WTC11 (cell line): Measurements from ENCODE around the gene PHKG2. TPM values are rescaled to one million over a fixed set of nuclear protein-coding genes. Genes with fewer than 3 reads are reported as not detected.

Experiments used
- ATAC-seq: fragments of 200-7000 bp; cut with Tn5 transposase; 2 replicates; pipeline ENCODE4 v1.10.0; 2021; ENCODE audit warnings: mild to moderate bottlenecking, moderate library complexity
- CTCF ChIA-PET: fragments of 300-600 bp; sonication (Branson Sonifier 250); formaldehyde crosslinking; loops from one replicate; lab custom pipeline; 2021; ENCODE audit warnings: antibody characterized with exemption; lab: Charles Lee
- POLR2A ChIA-PET: fragments of 350-600 bp; sonication (Branson Sonifier 250); formaldehyde crosslinking; loops from one replicate; lab custom pipeline; 2021; ENCODE audit warnings: antibody characterized with exemption; lab: Charles Lee
- DNase-seq: peaks from one replicate; pipeline ENCODE4 v3.0.0; 2021; ENCODE audit warnings: low spot score
- H3K27ac Mint-ChIP-seq: 2 replicates; pipeline ENCODE4 v1.8.0; 2021; ENCODE audit warnings: mixed read lengths
- H3K27me3 Mint-ChIP-seq: 2 replicates; pipeline ENCODE4 v1.8.0; 2021; ENCODE audit warnings: low read depth, mild to moderate bottlenecking, moderate library complexity, mixed read lengths
- H3K36me3 Mint-ChIP-seq: 2 replicates; pipeline ENCODE4 v1.8.0; 2021; ENCODE audit warnings: mixed read lengths
- H3K4me1 Mint-ChIP-seq: 2 replicates; pipeline ENCODE4 v1.8.0; 2022; ENCODE audit warnings: mixed read lengths
- H3K4me3 Mint-ChIP-seq: 2 replicates; pipeline ENCODE4 v1.8.0; 2021; ENCODE audit warnings: mild to moderate bottlenecking, moderate library complexity, mixed read lengths
- H3K9me3 Mint-ChIP-seq: 2 replicates; pipeline ENCODE4 v1.8.0; 2021; ENCODE audit warnings: mixed read lengths
- ATF1 ChIP-seq: sonication (generic); formaldehyde crosslinking; IDR thresholded peaks from 2 replicates; pipeline ENCODE4 v1.8.1; 2023; ENCODE audit warnings: mild to moderate bottlenecking, moderate library complexity, missing genetic modification reagents
- ATF6 ChIP-seq: sonication (generic); formaldehyde crosslinking; IDR thresholded peaks from 2 replicates; pipeline ENCODE4 v1.8.1; 2023; ENCODE audit warnings: mild to moderate bottlenecking, missing genetic modification reagents
- ELF4 ChIP-seq: sonication (generic); formaldehyde crosslinking; IDR thresholded peaks from 2 replicates; pipeline ENCODE4 v1.8.1; 2022; ENCODE audit warnings: low read depth, mild to moderate bottlenecking, moderate library complexity, missing genetic modification reagents
- EMX1 ChIP-seq: fragments of 250-450 bp; sonication (Bioruptor Pico); IDR thresholded peaks from 2 replicates; pipeline ENCODE4 v1.8.0; 2021; ENCODE audit warnings: mild to moderate bottlenecking
- GTF2I ChIP-seq: fragments of 250-450 bp; sonication (Bioruptor Pico); conservative IDR thresholded peaks from 2 replicates; pipeline ENCODE4 v1.4.0; 2021; ENCODE audit warnings: mild to moderate bottlenecking
- KAT7 ChIP-seq: sonication (generic); formaldehyde crosslinking; IDR thresholded peaks from 2 replicates; pipeline ENCODE4 v1.8.1; 2023; ENCODE audit warnings: missing genetic modification reagents, mild to moderate bottlenecking, borderline replicate concordance
- NR1H2 ChIP-seq: sonication (generic); formaldehyde crosslinking; IDR thresholded peaks from 2 replicates; pipeline ENCODE4 v1.9.0; 2021; ENCODE audit warnings: mild to moderate bottlenecking, moderate library complexity, missing genetic modification reagents
- PRRX2 ChIP-seq: fragments of 250-450 bp; sonication (Bioruptor Pico); IDR thresholded peaks from 2 replicates; pipeline ENCODE4 v1.8.0; 2021; ENCODE audit warnings: mild to moderate bottlenecking
- STAT6 ChIP-seq: sonication (generic); formaldehyde crosslinking; conservative IDR thresholded peaks from 2 replicates; pipeline ENCODE4 v1.8.1; 2023; ENCODE audit warnings: mild to moderate bottlenecking, low read depth, missing genetic modification reagents, moderate library complexity
- TEAD1 ChIP-seq: sonication (generic); formaldehyde crosslinking; IDR thresholded peaks from 2 replicates; pipeline ENCODE4 v1.8.0; 2022; ENCODE audit warnings: mild to moderate bottlenecking, missing genetic modification reagents
- ZBTB21 ChIP-seq: sonication (generic); formaldehyde crosslinking; IDR thresholded peaks from 2 replicates; pipeline ENCODE4 v1.8.1; 2023; ENCODE audit warnings: mild to moderate bottlenecking, missing genetic modification reagents, borderline replicate concordance
- ZBTB43 ChIP-seq: sonication (generic); formaldehyde crosslinking; IDR thresholded peaks from 2 replicates; pipeline ENCODE4 v1.8.1; 2023; ENCODE audit warnings: mild to moderate bottlenecking, missing genetic modification reagents
- ZMAT4 ChIP-seq: fragments of 250-450 bp; sonication (Bioruptor Pico); IDR thresholded peaks from 2 replicates; pipeline ENCODE4 v1.9.0; 2021; ENCODE audit warnings: mild to moderate bottlenecking
- ZNF121 ChIP-seq: sonication (generic); formaldehyde crosslinking; IDR thresholded peaks from 2 replicates; pipeline ENCODE4 v1.8.0; 2023; ENCODE audit warnings: missing genetic modification reagents
- ZNF138 ChIP-seq: sonication (generic); formaldehyde crosslinking; conservative IDR thresholded peaks from 2 replicates; pipeline ENCODE4 v1.8.1; 2022; ENCODE audit warnings: mild to moderate bottlenecking, moderate library complexity, missing genetic modification reagents
- ZNF396 ChIP-seq: fragments of 250-450 bp; sonication (Bioruptor Pico); IDR thresholded peaks from 2 replicates; pipeline ENCODE4 v1.8.0; 2021; ENCODE audit warnings: mild to moderate bottlenecking, moderate library complexity, borderline replicate concordance
- ZSCAN18 ChIP-seq: fragments of 250-450 bp; sonication (Bioruptor Pico); IDR thresholded peaks from 2 replicates; pipeline ENCODE4 v2.1.2; 2022; ENCODE audit warnings: mild to moderate bottlenecking, moderate library complexity
- total RNA-seq: library from RNA; stranded (reverse); gene quantifications from 3 replicates; pipeline ENCODE4 v1.2.3, GENCODE V29; 2021
- TF ChIP-seq, protein P1 (sequence below): sonication (generic); formaldehyde crosslinking; IDR thresholded peaks from 2 replicates; pipeline ENCODE4 v1.8.1; 2022; ENCODE audit warnings: mild to moderate bottlenecking, moderate library complexity, missing genetic modification reagents
- TF ChIP-seq, protein P2 (sequence below): fragments of 250-450 bp; sonication (Bioruptor Pico); conservative IDR thresholded peaks from 2 replicates; pipeline ENCODE4 v1.9.0; 2021; ENCODE audit warnings: mild to moderate bottlenecking

PHKG2 gene
- total RNA-seq, 1 experiment from 2014 or later, result 50.5 TPM

DNA sequence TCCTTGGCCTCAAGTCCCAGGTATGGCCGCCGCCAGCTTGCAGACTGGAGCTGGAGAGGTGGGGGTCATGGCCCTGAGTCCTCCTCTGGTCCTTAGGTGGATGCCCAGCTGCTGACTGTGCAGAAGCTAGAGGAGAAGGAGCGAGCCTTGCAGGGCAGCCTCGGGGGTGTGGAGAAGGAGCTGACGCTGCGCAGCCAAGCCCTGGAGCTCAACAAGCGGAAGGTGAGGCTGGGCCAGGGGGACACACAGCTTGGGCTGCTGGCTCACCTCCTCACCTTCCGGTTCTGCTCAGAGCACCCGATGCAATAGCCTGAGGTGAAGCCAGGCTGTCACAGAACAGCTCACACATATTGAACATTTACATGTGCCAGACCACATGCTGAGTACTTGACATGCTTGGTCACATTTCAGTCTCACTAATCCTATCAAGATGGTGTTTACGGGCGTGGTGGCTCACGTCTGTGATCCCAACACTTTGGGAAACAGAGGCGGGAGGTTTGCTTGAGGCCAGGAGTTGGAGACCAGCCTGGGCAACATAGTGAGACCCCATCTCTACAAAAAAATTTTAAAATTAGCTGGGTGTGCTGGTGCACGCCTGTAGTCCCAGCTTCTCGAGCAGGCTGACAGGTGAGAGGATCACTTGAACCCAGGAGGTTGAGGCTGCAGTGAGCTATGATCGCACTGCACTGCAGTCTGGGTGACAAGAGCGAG lies 21.3 kb downstream of the PHKG2 start:
- no peaks in the 10 kb centered on the region for H3K9me3 Mint-ChIP-seq
- H3K4me1 Mint-ChIP-seq, result no peaks in the 10 kb centered on the region
- POLR2A ChIA-PET, result no interaction called here
- ATAC-seq (no peak), DNase-seq (no peak)
- no peak overlapping the region for H3K4me3 Mint-ChIP-seq
- CTCF ChIA-PET, result interaction anchor here (1.1 kb wide), 1 partner anchor 184 kb away, joined by 3 read pairs; no protein-coding TSS in a partner anchor
- H3K27me3 Mint-ChIP-seq, result peaks cover 3% of the 10 kb centered on the region; the same call in 1 of the 2 replicates
- H3K27ac Mint-ChIP-seq, result no peak overlapping the region
- peaks cover 81% of the 10 kb centered on the region for H3K36me3 Mint-ChIP-seq
- no peak for TF ChIP-seq NR1H2 (CRISPR knock-in tag)
- no peak for TF ChIP-seq ATF1
- TF ChIP-seq PRRX2 (CRISPR knock-in tag), result no peak
- TF ChIP-seq ZNF121 (CRISPR knock-in tag), result 0 out of 2 replicates have a peak, but pooled peaks have one; percentile 14

DNA sequence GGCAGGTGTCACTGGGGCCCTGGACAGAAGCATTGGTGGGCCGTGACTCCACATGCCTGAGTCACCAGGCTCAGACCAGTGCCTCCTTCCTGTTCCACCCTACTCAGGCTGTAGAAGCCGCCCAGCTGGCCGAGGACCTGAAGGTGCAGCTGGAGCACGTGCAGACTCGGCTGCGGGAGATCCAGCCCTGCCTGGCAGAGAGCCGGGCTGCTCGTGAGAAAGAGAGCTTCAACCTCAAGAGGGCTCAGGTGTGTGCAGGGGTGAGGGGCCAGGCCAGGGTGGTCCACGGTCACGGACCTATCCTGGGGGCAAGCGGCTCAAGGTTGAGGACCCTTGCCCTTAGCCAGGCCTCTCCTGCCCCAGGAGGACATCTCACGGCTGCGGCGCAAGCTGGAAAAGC lies 23.5 kb downstream of the PHKG2 start:
- H3K27ac Mint-ChIP-seq, result no peak overlapping the region
- H3K36me3 Mint-ChIP-seq, result peaks cover 60% of the 10 kb centered on the region
- ATAC-seq (no peak), DNase-seq (no peak)
- H3K4me1 Mint-ChIP-seq, result peaks cover 3% of the 10 kb centered on the region
- no peaks in the 10 kb centered on the region for H3K9me3 Mint-ChIP-seq
- ChIA-PET POLR2A (no interaction called here), CTCF (no interaction called here)
- no peak for TF ChIP-seq ZBTB43 (CRISPR knock-in tag)
- TF ChIP-seq, protein P1, sequence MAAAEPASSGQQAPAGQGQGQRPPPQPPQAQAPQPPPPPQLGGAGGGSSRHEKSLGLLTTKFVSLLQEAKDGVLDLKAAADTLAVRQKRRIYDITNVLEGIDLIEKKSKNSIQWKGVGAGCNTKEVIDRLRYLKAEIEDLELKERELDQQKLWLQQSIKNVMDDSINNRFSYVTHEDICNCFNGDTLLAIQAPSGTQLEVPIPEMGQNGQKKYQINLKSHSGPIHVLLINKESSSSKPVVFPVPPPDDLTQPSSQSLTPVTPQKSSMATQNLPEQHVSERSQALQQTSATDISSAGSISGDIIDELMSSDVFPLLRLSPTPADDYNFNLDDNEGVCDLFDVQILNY, result no peak
- TF ChIP-seq ZNF396 (CRISPR knock-in tag), result no peak
- TF ChIP-seq ELF4, result no peak
- no peak for TF ChIP-seq ZNF138
- no peak for TF ChIP-seq ZMAT4
- no peak for TF ChIP-seq ATF6 (CRISPR knock-in tag)
- TF ChIP-seq TEAD1 (CRISPR knock-in tag), result no peak
- H3K4me3 Mint-ChIP-seq, result no peak overlapping the region
- H3K27me3 Mint-ChIP-seq, result peaks cover 3% of the 10 kb centered on the region; the same call in 1 of the 2 replicates

- H3K9me3 Mint-ChIP-seq, result no peaks in the 10 kb centered on the region
- ChIA-PET POLR2A (no interaction called here), CTCF (no interaction called here)
- DNase-seq, result no peak
- H3K27ac Mint-ChIP-seq, result no peak overlapping the region
- H3K27me3 Mint-ChIP-seq, result peaks cover 3% of the 10 kb centered on the region
- H3K4me1 Mint-ChIP-seq, result peaks cover 18% of the 10 kb centered on the region
- peaks cover 39% of the 10 kb centered on the region for H3K36me3 Mint-ChIP-seq
- no peak for ATAC-seq
- no peak overlapping the region for H3K4me3 Mint-ChIP-seq
- TF ChIP-seq ZMAT4, result no peak
- no peak for TF ChIP-seq ZBTB21
- no peak for TF ChIP-seq GTF2I (CRISPR knock-in tag)
- TF ChIP-seq, protein P2, sequence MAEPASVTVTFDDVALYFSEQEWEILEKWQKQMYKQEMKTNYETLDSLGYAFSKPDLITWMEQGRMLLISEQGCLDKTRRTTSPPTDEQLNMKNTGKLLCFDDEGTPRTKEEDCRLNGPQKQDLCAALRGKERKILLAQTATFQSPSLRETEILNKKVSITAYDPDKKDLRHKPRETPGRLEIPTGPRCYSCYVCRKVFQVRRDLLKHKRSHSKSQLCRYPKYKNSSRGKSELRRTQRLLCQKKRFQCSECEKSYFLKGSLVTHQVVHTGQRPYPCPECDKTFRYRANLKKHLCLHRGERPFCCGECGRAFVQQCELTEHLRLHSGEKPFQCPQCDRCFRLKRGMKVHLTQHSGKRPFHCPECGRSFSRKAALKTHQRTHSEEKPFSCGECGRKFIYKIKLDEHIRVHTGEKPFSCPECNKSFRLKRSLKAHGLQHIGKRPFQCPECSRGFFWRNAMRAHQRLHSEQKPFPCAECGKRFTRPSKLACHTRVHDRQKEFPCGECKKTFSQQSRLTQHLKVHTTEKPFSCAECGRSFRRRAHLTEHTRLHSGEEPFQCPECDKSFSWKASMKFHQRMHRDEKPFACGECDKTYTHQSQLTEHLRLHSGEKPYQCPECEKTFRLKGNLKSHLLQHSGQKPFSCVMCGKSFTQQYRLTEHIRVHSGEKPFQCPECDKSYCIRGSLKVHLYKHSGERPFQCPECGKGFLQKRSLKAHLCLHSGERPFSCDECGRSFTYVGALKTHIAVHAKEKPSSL (CRISPR knock-in tag), result no peak
- TF ChIP-seq, protein P1, result no peak
- no peak for TF ChIP-seq ZSCAN18 (CRISPR knock-in tag)
- TF ChIP-seq EMX1, result no peak
- no peak for TF ChIP-seq STAT6 (CRISPR knock-in tag)
- TF ChIP-seq KAT7 (CRISPR knock-in tag), result no peak
- no peak for TF ChIP-seq NR1H2 (CRISPR knock-in tag)
Observed at GRCh38 chr16:30773826-30774225, 25.6 kb downstream of the PHKG2 start.
